Osteoblast (primary cell): Measurements from ENCODE around the gene SFI1. TPM values are rescaled to one million over a fixed set of nuclear protein-coding genes. Genes with fewer than 3 reads are reported as not detected.

Experiments
- DNase-seq: peaks from one replicate; pipeline ENCODE4 v3.0.0; 2011; ENCODE audit warnings: low spot score, mixed read lengths; ENCODE audit not compliant: insufficient read length; ENCODE audit errors: missing footprints
- H2AFZ ChIP-seq: 2 replicates; pipeline ENCODE4 v1.6.0; 2011; ENCODE audit warnings: mild to moderate bottlenecking, low read length
- H3K27ac ChIP-seq: 2 replicates; pipeline ENCODE4 v1.5.1; 2011; ENCODE audit warnings: mild to moderate bottlenecking, low read depth, low read length, moderate library complexity
- H3K27me3 ChIP-seq: 2 replicates; pipeline ENCODE4 v1.6.0; 2012; ENCODE audit warnings: mild to moderate bottlenecking, control low read depth, inconsistent platforms, low read length, moderate library complexity; ENCODE audit not compliant: insufficient read depth
- H3K36me3 ChIP-seq: 2 replicates; pipeline ENCODE4 v1.5.1; 2011; ENCODE audit warnings: mild to moderate bottlenecking, low read length, control low read depth, moderate library complexity; ENCODE audit not compliant: insufficient read depth
- H3K4me1 ChIP-seq: 2 replicates; pipeline ENCODE4 v1.5.1; 2011; ENCODE audit warnings: mild to moderate bottlenecking, low read length, control low read depth, moderate library complexity; ENCODE audit not compliant: insufficient read depth
- H3K4me2 ChIP-seq: 2 replicates; pipeline ENCODE4 v1.6.0; 2011; ENCODE audit warnings: mild to moderate bottlenecking, low read length; ENCODE audit not compliant: insufficient read depth
- H3K4me3 ChIP-seq: fragments of 200-600 bp; sonication (generic); 3 replicates; pipeline ENCODE4 v1.5.1; 2012; ENCODE audit warnings: mild to moderate bottlenecking, low read length, inconsistent platforms; ENCODE audit not compliant: insufficient read depth
- H3K79me2 ChIP-seq: 2 replicates; pipeline ENCODE4 v1.6.0; 2012; ENCODE audit warnings: mild to moderate bottlenecking, low read length, control low read depth, inconsistent platforms; ENCODE audit not compliant: insufficient read depth
- H3K9me3 ChIP-seq: 2 replicates; pipeline ENCODE4 v1.5.1; 2011; ENCODE audit warnings: low read depth, low read length, control low read depth
- H4K20me1 ChIP-seq: 2 replicates; pipeline ENCODE4 v1.6.0; 2012; ENCODE audit warnings: mild to moderate bottlenecking, low read length, control low read depth; ENCODE audit not compliant: insufficient read depth
- CTCF ChIP-seq: IDR thresholded peaks from 2 replicates; pipeline ENCODE4 v1.5.1; 2011; ENCODE audit warnings: mild to moderate bottlenecking, low read depth, low read length, moderate library complexity; ENCODE audit errors: extremely low read depth
- total RNA-seq: library from RNA; depleted of rRNA; stranded (reverse); fragments of >200 nt; gene quantifications from 2 replicates; pipeline ENCODE4 v1.2.3, GENCODE V29; 2012

SFI1 gene
- total RNA-seq, 1 donor, result 16.6 TPM

- Histone ChIP-seq H3K27me3 (no peaks in the 10 kb centered on the region), H3K4me1 (peaks cover 36% of the 10 kb centered on the region), H3K27ac (peak overlapping the region; percentile 98), H3K79me2 (peaks cover 51% of the 10 kb centered on the region), H3K4me3 (no peak overlapping the region), H3K4me2 (peak overlapping the region; percentile 18), H2AFZ (no peak overlapping the region), H3K36me3 (peaks cover 27% of the 10 kb centered on the region), H3K9me3 (no peaks in the 10 kb centered on the region), H4K20me1 (peaks cover 3% of the 10 kb centered on the region)
- TF ChIP-seq CTCF, result no peak
- DNase-seq, result no peak
Observed at GRCh38 chr22:31647066-31647465, 150.7 kb downstream of the SFI1 start.

- H3K27ac ChIP-seq, result peak overlapping the region; percentile 98
- H3K9me3 ChIP-seq, result no peaks in the 10 kb centered on the region
- no peak overlapping the region for H2AFZ ChIP-seq
- no peaks in the 10 kb centered on the region for H3K27me3 ChIP-seq
- no peak for TF ChIP-seq CTCF
- peaks cover 36% of the 10 kb centered on the region for H3K4me1 ChIP-seq
- peaks cover 51% of the 10 kb centered on the region for H3K79me2 ChIP-seq
- peak; percentile 58 for DNase-seq
- peaks cover 23% of the 10 kb centered on the region for H3K36me3 ChIP-seq
- no peaks in the 10 kb centered on the region for H4K20me1 ChIP-seq
- H3K4me2 ChIP-seq, result peak overlapping the region; percentile 25
- no peak overlapping the region for H3K4me3 ChIP-seq
Observed at GRCh38 chr22:31647523-31648320, 151.4 kb downstream of the SFI1 start.

- no peaks in the 10 kb centered on the region for H3K27me3 ChIP-seq
- TF ChIP-seq CTCF, result no peak
- H2AFZ ChIP-seq, result no peak overlapping the region
- peak overlapping the region; percentile 77 for H3K27ac ChIP-seq
- DNase-seq, result peak; percentile 38
- no peak overlapping the region for H3K4me3 ChIP-seq
- peak overlapping the region; percentile 26 for H3K4me2 ChIP-seq
- peaks cover 8% of the 10 kb centered on the region for H4K20me1 ChIP-seq
- peaks cover 17% of the 10 kb centered on the region for H3K36me3 ChIP-seq
- H3K9me3 ChIP-seq, result no peaks in the 10 kb centered on the region
- H3K79me2 ChIP-seq, result peaks cover 62% of the 10 kb centered on the region
- H3K4me1 ChIP-seq, result peaks cover 36% of the 10 kb centered on the region
Observed at GRCh38 chr22:31650391-31650790, 154.1 kb downstream of the SFI1 start.

- H3K79me2 ChIP-seq, result peaks cover 73% of the 10 kb centered on the region
- H2AFZ ChIP-seq, result no peak overlapping the region
- H3K27me3 ChIP-seq, result no peaks in the 10 kb centered on the region
- no peaks in the 10 kb centered on the region for H3K9me3 ChIP-seq
- no peak overlapping the region for H3K4me3 ChIP-seq
- H3K27ac ChIP-seq, result peak overlapping the region; percentile 36
- no peak for TF ChIP-seq CTCF
- H3K36me3 ChIP-seq, result peaks cover 17% of the 10 kb centered on the region
- no peak overlapping the region for H3K4me2 ChIP-seq
- peaks cover 8% of the 10 kb centered on the region for H4K20me1 ChIP-seq
- DNase-seq, result no peak
- peaks cover 26% of the 10 kb centered on the region for H3K4me1 ChIP-seq
Observed at GRCh38 chr22:31651664-31652063, 155.3 kb downstream of the SFI1 start.
